GM23248 (cell line): ENCODE data around the gene AMH.

Experiments
- EZH2 ChIP-seq: fragments of 200-600 bp; sonication (generic); IDR thresholded peaks from 2 replicates; pipeline ENCODE4 v1.6.1; 2018; ENCODE audit warnings: antibody characterized with exemption, mild to moderate bottlenecking; ENCODE audit not compliant: insufficient read depth, poor library complexity, severe bottlenecking
- EZH2phosphoT487 ChIP-seq: fragments of 200-600 bp; sonication (generic); IDR thresholded peaks from 2 replicates; pipeline ENCODE4 v1.6.1; 2018; ENCODE audit warnings: antibody characterized with exemption, moderate library complexity, mild to moderate bottlenecking, low read depth; ENCODE audit not compliant: insufficient read depth

DNA sequence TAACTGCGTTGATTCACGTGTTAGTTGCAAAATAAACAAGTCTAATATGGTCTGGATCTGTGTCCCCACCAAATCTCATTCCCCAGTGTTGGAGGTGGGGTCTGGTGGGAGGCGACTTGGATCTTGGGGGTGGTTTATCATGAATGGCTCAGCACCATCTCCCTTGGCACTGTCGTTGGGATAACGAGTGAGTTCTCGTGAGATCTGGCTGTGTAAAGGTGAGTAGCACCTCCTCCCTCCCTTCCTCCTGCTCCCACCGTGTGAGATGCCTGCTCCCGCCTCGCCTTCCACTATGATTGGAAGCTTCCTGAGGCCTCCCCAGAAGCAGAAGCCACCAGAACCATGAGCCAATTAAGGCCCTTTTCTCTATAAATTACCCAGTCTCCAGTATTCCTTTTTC is 28.0 kb downstream of the AMH start:
- TF ChIP-seq EZH2 (no peak), EZH2phosphoT487 (no peak)
